ENCODE measurements around the gene WDR47. TPM values are rescaled to one million over a fixed set of nuclear protein-coding genes. Genes with fewer than 3 reads are reported as not detected.
A peak's percentile ranks its signal among the peaks of the same experiment; 100 is the strongest.

WDR47 gene
- total and polyA plus RNA-seq, 2 experiments from 2014 or later: 6.7 to 9.7 TPM

- no peak for DNase-seq (ENCODE audit: low spot score)
- peaks cover 11% of the 10 kb centered on the region for H3K4me1 ChIP-seq (ENCODE audit: insufficient read depth)
- H3K36me3 ChIP-seq (replicated peaks; ENCODE audit: insufficient read depth, low read depth): no peaks in the 10 kb centered on the region
- no peaks in the 10 kb centered on the region for H3K9me2 ChIP-seq (replicated peaks; ENCODE audit: insufficient read depth)
- H4K20me1 ChIP-seq (ENCODE audit: insufficient read depth, poor library complexity, severe bottlenecking): no peaks in the 10 kb centered on the region
- no peaks in the 10 kb centered on the region for H3K27me3 ChIP-seq
- H3K27ac ChIP-seq: no peak overlapping the region
- no peak overlapping the region for H2AFZ ChIP-seq
- TF ChIP-seq EZH2 (IDR thresholded peaks at IDR 0.05; ENCODE audit: borderline replicate concordance) (no peak), CTCF (IDR thresholded peaks at IDR 0.05; ENCODE audit: poor library complexity) (no peak)
- no peaks in the 10 kb centered on the region for H3K9me3 ChIP-seq (ENCODE audit: low read depth)
- H3K79me2 ChIP-seq: peaks cover 90% of the 10 kb centered on the region
- no peak overlapping the region for H3K4me3 ChIP-seq
- WGBS (ENCODE audit: low lambda C conversion rate, missing lambda C conversion rate): 87% methylated on average over 5 of the region's 5 CpGs
- H3K4me2 ChIP-seq: no peak overlapping the region
Observed at GRCh38 chr1:108957888-108958287, 84.0 kb downstream of the WDR47 start.

- H3K79me2 ChIP-seq: peaks cover 94% of the 10 kb centered on the region
- no peaks in the 10 kb centered on the region for H3K9me3 ChIP-seq (ENCODE audit: low read depth)
- 89% methylated on average over 3 of the region's 3 CpGs for WGBS (ENCODE audit: low lambda C conversion rate, missing lambda C conversion rate)
- H3K27ac ChIP-seq: peak overlapping the region; percentile 16
- no peak for DNase-seq (ENCODE audit: low spot score)
- no peaks in the 10 kb centered on the region for H3K27me3 ChIP-seq
- H3K4me1 ChIP-seq (ENCODE audit: insufficient read depth): no peaks in the 10 kb centered on the region
- H3K4me3 ChIP-seq: no peak overlapping the region
- H3K36me3 ChIP-seq (replicated peaks; ENCODE audit: insufficient read depth, low read depth): no peaks in the 10 kb centered on the region
- no peaks in the 10 kb centered on the region for H3K9me2 ChIP-seq (replicated peaks; ENCODE audit: insufficient read depth)
- H4K20me1 ChIP-seq (ENCODE audit: insufficient read depth, poor library complexity, severe bottlenecking): no peaks in the 10 kb centered on the region
- H2AFZ ChIP-seq: no peak overlapping the region
- H3K4me2 ChIP-seq: no peak overlapping the region
- TF ChIP-seq EZH2 (IDR thresholded peaks at IDR 0.05; ENCODE audit: borderline replicate concordance) (no peak), EZH2phosphoT487 (IDR thresholded peaks at IDR 0.05; ENCODE audit: low read depth, severe bottlenecking, unreplicated experiment) (no peak), CTCF (IDR thresholded peaks at IDR 0.05; ENCODE audit: poor library complexity) (no peak)
Observed at GRCh38 chr1:108955881-108956280, 86.0 kb downstream of the WDR47 start.

GRCh38 chr1:108955111-108955510 lies 86.8 kb downstream of the WDR47 start:
- H3K27me3 ChIP-seq: no peaks in the 10 kb centered on the region
- no peak overlapping the region for H3K27ac ChIP-seq
- no peak overlapping the region for H2AFZ ChIP-seq
- H3K4me2 ChIP-seq: no peak overlapping the region
- no peak for DNase-seq (ENCODE audit: low spot score)
- H4K20me1 ChIP-seq (ENCODE audit: insufficient read depth, poor library complexity, severe bottlenecking): peaks cover 4% of the 10 kb centered on the region
- no peaks in the 10 kb centered on the region for H3K4me1 ChIP-seq (ENCODE audit: insufficient read depth)
- peaks cover 94% of the 10 kb centered on the region for H3K79me2 ChIP-seq
- no peaks in the 10 kb centered on the region for H3K9me3 ChIP-seq (ENCODE audit: low read depth)
- no peaks in the 10 kb centered on the region for H3K9me2 ChIP-seq (replicated peaks; ENCODE audit: insufficient read depth)
- no peaks in the 10 kb centered on the region for H3K36me3 ChIP-seq (replicated peaks; ENCODE audit: insufficient read depth, low read depth)
- no peak overlapping the region for H3K4me3 ChIP-seq
- TF ChIP-seq EZH2phosphoT487 (IDR thresholded peaks at IDR 0.05; ENCODE audit: low read depth, severe bottlenecking, unreplicated experiment) (no peak), EZH2 (IDR thresholded peaks at IDR 0.05; ENCODE audit: borderline replicate concordance) (no peak), CTCF (IDR thresholded peaks at IDR 0.05; ENCODE audit: poor library complexity) (no peak)
- 98% methylated on average over 3 of the region's 3 CpGs for WGBS (ENCODE audit: low lambda C conversion rate, missing lambda C conversion rate)

GRCh38 chr1:108953452-108953851 lies 88.5 kb downstream of the WDR47 start:
- Histone ChIP-seq H3K4me3 (no peak overlapping the region), H3K9me3 (ENCODE audit: low read depth) (no peaks in the 10 kb centered on the region), H3K27me3 (no peaks in the 10 kb centered on the region), H3K27ac (no peak overlapping the region), H3K4me1 (ENCODE audit: insufficient read depth) (no peaks in the 10 kb centered on the region), H3K36me3 (replicated peaks; ENCODE audit: insufficient read depth, low read depth) (no peaks in the 10 kb centered on the region), H2AFZ (no peak overlapping the region), H4K20me1 (ENCODE audit: insufficient read depth, poor library complexity, severe bottlenecking) (peaks cover 12% of the 10 kb centered on the region), H3K4me2 (no peak overlapping the region), H3K9me2 (replicated peaks; ENCODE audit: insufficient read depth) (no peaks in the 10 kb centered on the region), H3K79me2 (peaks cover 95% of the 10 kb centered on the region)
- TF ChIP-seq EZH2phosphoT487 (IDR thresholded peaks at IDR 0.05; ENCODE audit: low read depth, severe bottlenecking, unreplicated experiment): no peak
- TF ChIP-seq CTCF (IDR thresholded peaks at IDR 0.05; ENCODE audit: poor library complexity): no peak
- TF ChIP-seq EZH2 (IDR thresholded peaks at IDR 0.05; ENCODE audit: borderline replicate concordance): no peak
- 80% methylated on average over 6 of the region's 6 CpGs for WGBS (ENCODE audit: low lambda C conversion rate, missing lambda C conversion rate)
- DNase-seq (ENCODE audit: low spot score): no peak
